Parathyroid adenoma (tissue), 2 donors: ENCODE measurements around the gene CALHM6.

Experiments
- H2AFZ ChIP-seq: fragments of 300-600 bp; sonication (generic); one replicate; pipeline ENCODE4 v1.7.0; 2017; ENCODE audit warnings: antibody characterized with exemption, mild to moderate bottlenecking
- H3K27ac ChIP-seq: fragments of 300-600 bp; sonication (generic); one replicate; pipeline ENCODE4 v1.7.0; 2017
- H3K27me3 ChIP-seq: fragments of 300-600 bp; sonication (generic); one replicate; pipeline ENCODE4 v1.7.0; 2017; ENCODE audit warnings: low read length; ENCODE audit not compliant: control insufficient read depth, insufficient read depth
- H3K36me3 ChIP-seq: fragments of 300-600 bp; sonication (generic); one replicate; pipeline ENCODE4 v1.7.0; 2017; ENCODE audit warnings: low read length; ENCODE audit not compliant: control insufficient read depth, insufficient read depth
- H3K4me1 ChIP-seq: fragments of 300-600 bp; sonication (generic); one replicate; pipeline ENCODE4 v1.7.0; 2017; ENCODE audit warnings: control low read depth
- H3K4me2 ChIP-seq: fragments of 300-600 bp; sonication (generic); one replicate; pipeline ENCODE4 v1.7.0; 2017; ENCODE audit warnings: low read length
- H3K4me3 ChIP-seq: fragments of 300-600 bp; sonication (generic); one replicate; pipeline ENCODE4 v1.7.0; 2017; ENCODE audit warnings: low read depth, low read length
- H3K79me2 ChIP-seq: fragments of 300-600 bp; sonication (generic); one replicate; pipeline ENCODE4 v1.7.0; 2017; ENCODE audit warnings: control low read depth
- H3K9ac ChIP-seq: fragments of 300-600 bp; sonication (generic); one replicate; pipeline ENCODE4 v1.7.0; 2017; ENCODE audit warnings: mild to moderate bottlenecking
- H3K9me3 ChIP-seq: fragments of 300-600 bp; sonication (generic); one replicate; pipeline ENCODE4 v1.7.0; 2017; ENCODE audit warnings: low read length; ENCODE audit not compliant: control insufficient read depth
- CTCF ChIP-seq: fragments of 300-600 bp; sonication (generic); IDR thresholded peaks from one replicate; pipeline ENCODE4 v1.7.0; 2017; ENCODE audit warnings: antibody characterized with exemption, mild to moderate bottlenecking
- donor health status: primary hyperparathyroidism.

CALHM6 gene

GRCh38 chr6:116429111-116429510 lies 32.1 kb upstream of the CALHM6 start:
- Histone ChIP-seq H3K4me1 (no peaks in the 10 kb centered on the region), H3K4me3 (no peak overlapping the region), H3K36me3 (no peaks in the 10 kb centered on the region), H3K27me3 (no peaks in the 10 kb centered on the region), H3K9ac (no peak overlapping the region), H3K79me2 (no peaks in the 10 kb centered on the region), H3K4me2 (no peak overlapping the region), H3K27ac (no peak overlapping the region), H3K9me3 (no peaks in the 10 kb centered on the region), H2AFZ (no peak overlapping the region)
- TF ChIP-seq CTCF, result no peak

- Histone ChIP-seq H3K79me2 (no peaks in the 10 kb centered on the region), H3K4me3 (no peak overlapping the region), H3K9ac (no peak overlapping the region), H3K4me1 (no peaks in the 10 kb centered on the region), H2AFZ (no peak overlapping the region), H3K4me2 (no peak overlapping the region), H3K27me3 (no peaks in the 10 kb centered on the region), H3K27ac (no peak overlapping the region), H3K36me3 (no peaks in the 10 kb centered on the region), H3K9me3 (no peaks in the 10 kb centered on the region)
- no peak for TF ChIP-seq CTCF
Measured at GRCh38 chr6:116430860-116431259, 30.3 kb upstream of the CALHM6 start.

GRCh38 chr6:116431964-116432595 lies 29.1 kb upstream of the CALHM6 start:
- H3K4me1 ChIP-seq, result no peaks in the 10 kb centered on the region
- no peak overlapping the region for H3K27ac ChIP-seq
- no peaks in the 10 kb centered on the region for H3K36me3 ChIP-seq
- H3K4me3 ChIP-seq, result no peak overlapping the region
- no peaks in the 10 kb centered on the region for H3K79me2 ChIP-seq
- no peaks in the 10 kb centered on the region for H3K27me3 ChIP-seq
- no peak overlapping the region for H3K9ac ChIP-seq
- H3K9me3 ChIP-seq, result no peaks in the 10 kb centered on the region
- H3K4me2 ChIP-seq, result no peak overlapping the region
- TF ChIP-seq CTCF, result no peak
- H2AFZ ChIP-seq, result no peak overlapping the region

- Histone ChIP-seq H3K27me3 (no peaks in the 10 kb centered on the region), H3K27ac (no peak overlapping the region), H3K9me3 (no peaks in the 10 kb centered on the region), H3K4me3 (no peak overlapping the region), H3K36me3 (no peaks in the 10 kb centered on the region), H3K4me2 (no peak overlapping the region), H3K9ac (no peak overlapping the region), H3K79me2 (no peaks in the 10 kb centered on the region), H3K4me1 (no peaks in the 10 kb centered on the region), H2AFZ (no peak overlapping the region)
- TF ChIP-seq CTCF, result no peak
Measured at GRCh38 chr6:116433206-116433712, 27.9 kb upstream of the CALHM6 start.
